HG03095 (cell line): ENCODE results near the gene PRR22.
"Not testable (repeated sequence)": the region's sequence is repeated elsewhere in the genome, so short reads cannot be mapped to it uniquely, and the experiment has no call there.

ENCODE experiments used
- ATAC-seq: cut with Tn5 transposase; IDR thresholded peaks from one replicate; pipeline ENCODE4 v1.9.1; 2021; ENCODE audit warnings: moderate library complexity; ENCODE audit not compliant: unreplicated experiment

The PRR22 gene

GRCh38 chr19:5792224-5792623, 7.7 kb upstream of the PRR22 start:
- ATAC-seq: no peak

DNA sequence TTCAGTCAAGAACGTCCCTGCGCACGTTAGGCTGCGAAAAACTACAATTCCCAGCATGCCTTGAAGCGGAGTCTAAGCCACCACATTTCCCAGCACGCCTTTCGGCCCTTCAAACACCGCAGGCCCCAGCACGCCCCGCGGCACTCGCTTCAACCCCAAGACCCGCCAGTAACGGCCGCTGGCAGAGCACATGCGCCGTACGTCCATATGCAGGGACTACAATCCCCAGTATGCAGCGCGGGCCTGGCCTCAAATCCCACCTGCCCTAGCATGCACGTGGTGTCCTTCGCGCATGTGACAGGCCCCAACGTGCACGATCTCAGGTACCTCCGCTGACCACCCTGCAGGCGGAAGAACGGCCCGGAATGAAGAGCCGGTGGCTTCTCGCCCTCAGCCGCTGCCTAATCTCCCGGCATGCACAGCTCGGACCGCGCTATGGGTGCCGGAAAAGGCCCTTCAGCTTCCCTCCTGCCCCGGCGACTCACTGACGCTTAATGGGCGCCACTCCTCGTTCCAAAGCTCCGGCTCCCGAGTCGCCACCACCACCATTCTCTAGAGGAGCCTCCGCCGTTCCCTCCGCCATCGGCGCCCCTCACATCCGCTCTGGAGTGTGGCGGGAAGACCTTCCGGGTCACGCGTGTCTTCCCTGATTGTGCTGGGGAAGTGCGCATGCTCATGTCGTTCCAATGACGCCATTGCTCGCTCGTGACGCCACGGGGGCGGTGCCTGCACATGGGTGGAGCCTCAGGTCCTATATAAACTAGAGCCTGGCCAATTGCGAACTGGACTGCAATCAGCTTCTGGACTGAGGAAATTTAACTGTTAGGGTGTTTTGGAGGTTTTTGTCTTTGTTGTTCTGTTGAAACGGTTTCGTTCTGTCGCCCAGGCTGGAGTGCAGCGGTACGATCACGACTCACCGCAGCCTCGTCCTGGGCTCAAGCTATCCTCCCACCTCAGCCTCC, 6.3 kb upstream of the PRR22 start, which contains the start of gene DUS3L:
Gene DUS3L, minus strand, starts transcription at position 605 of the 962 bp plus-strand sequence. Its CDS starts 22 bp downstream, at position 583.
- peak; percentile 80 for ATAC-seq

DNA sequence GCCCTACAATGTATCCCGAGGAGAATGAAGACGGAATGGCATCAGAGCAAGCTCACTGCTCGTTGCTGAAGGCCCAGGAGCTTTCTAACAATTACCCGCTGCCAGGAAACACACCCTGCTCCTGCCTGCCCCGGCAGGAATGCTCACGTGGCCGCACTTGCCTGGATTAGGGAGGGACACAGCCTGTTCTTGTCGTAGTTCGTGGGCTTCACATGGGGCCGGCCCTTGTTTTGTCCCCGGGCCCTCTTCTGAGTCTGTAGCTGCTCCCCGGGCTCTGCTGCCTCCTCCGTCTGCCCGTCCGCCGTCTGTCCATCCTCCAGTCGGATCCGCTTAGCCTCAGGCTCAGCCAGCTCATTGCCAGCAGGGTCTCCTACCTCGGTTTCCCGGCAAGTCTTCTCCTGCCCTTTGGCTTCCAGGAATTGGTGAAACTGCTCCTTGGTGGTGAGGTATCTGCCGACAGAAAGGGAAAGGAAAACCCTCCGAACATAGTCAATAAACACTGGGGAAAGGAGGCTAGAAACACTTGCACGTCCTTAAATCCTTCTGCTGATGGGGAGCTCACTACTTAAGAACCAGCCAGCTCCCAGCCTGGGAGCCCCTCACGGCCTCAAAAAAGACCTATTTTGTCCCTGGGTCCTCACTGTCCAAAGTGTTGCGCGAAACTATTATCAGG, 5.5 kb upstream of the PRR22 start:
- ATAC-seq: no peak

- no peak for ATAC-seq
Measured at GRCh38 chr19:5789351-5789761, 4.8 kb upstream of the PRR22 start.

- no peak for ATAC-seq
Measured at GRCh38 chr19:5788422-5788821, 3.9 kb upstream of the PRR22 start.

DNA sequence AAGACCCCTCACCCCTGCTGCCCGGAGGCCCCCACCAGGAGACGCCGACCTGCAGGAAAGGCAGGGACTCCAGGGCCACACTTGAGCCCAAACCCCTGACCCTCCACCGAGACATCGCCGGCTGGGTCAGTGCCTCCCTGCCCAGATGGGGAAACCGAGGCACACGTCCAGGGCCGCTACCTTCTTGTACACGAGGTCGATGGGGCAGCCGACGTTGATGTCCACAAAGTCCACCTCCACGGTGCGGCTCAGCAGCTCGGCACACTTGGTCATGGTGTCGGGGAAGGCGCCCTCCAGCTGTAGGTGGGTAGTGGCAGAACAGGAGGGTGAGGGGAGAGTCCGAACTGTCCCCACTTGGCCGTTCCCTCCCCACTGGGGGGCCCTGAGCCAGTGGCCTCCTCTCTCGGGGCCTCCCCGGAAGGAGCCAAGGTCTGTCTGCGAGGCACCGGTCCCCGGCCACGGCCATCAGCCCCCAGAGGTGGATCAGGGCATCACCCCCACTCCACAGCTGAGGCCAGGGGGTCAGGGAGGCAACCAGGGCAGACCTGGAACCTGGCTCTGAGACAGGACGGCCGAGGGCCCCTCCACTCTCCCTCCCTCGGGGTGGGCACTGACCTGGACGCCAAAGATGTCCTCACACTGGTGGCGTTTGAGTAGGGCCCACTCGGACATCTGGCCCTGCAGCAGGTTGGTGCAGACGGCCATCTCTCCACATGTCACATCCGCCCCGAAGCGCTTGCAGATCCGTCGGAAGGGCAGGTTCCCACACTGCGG, 3.0 kb upstream of the PRR22 start:
- no peak for ATAC-seq

DNA sequence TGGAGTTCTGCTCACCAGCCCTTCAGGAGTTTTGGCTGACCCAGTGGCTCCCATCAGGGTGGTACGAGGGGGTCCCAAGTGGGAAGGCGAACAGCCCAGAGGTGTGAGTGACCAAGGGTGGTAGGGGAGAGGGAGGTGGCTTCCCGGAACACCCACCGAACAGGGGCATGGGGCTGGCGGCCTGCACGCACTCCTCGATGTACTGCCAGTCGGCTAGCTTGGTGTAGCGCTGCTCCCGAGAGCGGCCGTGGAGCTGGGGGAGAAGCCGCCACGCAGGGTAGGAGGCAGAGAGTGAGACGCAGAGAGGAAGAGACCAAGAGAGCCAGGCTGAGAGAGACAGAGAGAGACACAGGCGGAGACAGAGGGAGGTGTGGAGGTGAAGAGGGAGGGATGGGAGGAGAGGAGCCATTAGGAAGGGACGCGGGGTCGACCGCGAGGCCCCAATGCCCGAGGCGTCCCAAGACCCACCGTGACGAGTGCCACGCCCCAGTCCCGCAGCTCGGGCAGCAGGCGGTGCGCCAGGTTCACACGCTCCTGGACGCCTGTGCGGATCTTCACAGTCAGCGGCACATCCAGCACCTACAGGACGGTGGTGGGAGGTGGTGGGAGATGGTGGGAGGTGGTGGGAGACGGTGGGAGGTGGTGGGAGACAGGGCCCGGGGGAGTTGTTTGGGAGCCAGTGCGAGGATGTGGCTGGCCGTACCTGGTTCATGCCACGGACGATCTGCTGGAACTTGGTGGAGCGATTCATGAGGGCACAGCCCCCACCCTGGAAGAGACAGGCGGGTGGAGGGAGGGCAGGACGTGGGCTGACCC, 2.3 kb upstream of the PRR22 start:
- ATAC-seq: no peak

DNA sequence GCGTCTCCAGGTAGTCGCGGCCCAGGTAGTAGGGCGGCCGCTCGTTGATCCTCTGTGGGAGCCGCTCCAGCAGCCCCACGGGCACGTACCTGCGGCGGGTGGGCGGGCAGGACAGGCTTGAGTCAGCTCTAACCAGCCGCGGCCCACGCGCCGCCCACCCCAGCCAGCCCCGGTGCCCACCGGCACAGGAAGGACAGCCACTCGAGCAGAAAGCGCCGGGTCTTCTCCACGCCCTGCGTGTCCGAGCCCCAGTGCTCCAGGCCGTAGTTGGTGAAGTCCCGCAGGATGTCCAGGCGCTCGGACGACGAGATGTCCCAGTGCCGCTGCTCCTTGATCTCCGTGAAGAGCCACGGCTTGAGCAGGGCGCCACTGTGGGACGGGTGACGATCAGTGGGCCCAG, 877 bp upstream of the PRR22 start:
- no peak for ATAC-seq

- ATAC-seq: no peak
Measured at GRCh38 chr19:5782945-5783919, 1.3 kb downstream of the PRR22 start.

DNA sequence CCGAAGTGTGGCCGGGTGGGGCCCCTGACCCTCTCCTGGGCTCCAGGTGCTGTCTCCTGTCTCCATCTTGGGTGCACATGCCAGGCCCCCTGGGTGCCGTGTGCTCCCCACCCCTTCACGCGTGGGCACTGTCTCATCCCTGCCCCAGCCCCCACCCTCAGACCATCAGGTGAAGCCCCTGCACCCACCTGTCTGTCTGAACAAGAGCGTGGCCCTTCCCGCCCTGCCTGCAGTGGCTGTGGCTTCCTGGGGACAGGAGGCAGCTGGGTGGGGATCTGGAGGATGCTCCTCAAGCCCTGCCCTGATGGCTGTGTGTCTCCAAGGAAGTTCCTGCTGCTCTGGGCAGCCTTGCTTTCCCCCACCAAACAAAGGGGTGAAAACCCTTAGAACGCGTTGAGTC, 2.2 kb downstream of the PRR22 start:
- no peak for ATAC-seq

- not testable (repeated sequence) for ATAC-seq
Measured at GRCh38 chr19:5780916-5781315, 3.6 kb downstream of the PRR22 start.

DNA sequence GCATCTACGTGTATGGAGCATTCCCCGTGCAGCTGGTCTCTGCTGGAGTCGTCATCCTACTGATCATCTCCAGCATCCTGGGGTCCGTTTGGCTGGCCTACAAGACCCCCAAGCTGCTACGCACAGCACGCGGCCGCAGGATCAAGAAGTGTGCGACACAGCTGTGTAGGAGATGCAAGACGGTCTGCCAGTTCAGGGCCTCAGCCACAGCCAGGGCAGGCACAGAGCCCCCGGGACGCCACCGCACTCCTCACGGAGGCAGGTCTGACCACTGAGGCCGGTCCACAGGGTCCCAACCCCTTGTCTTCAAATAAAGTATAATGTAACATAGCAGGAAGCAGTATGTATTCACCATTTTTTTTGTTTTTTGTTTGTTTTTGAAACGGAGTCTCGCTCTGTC, 6.1 kb downstream of the PRR22 start:
- ATAC-seq: no peak

GRCh38 chr19:5775668-5776309, 8.8 kb downstream of the PRR22 start:
- no peak for ATAC-seq

GRCh38 chr19:5774921-5775320, 9.6 kb downstream of the PRR22 start:
- no peak for ATAC-seq

DNA sequence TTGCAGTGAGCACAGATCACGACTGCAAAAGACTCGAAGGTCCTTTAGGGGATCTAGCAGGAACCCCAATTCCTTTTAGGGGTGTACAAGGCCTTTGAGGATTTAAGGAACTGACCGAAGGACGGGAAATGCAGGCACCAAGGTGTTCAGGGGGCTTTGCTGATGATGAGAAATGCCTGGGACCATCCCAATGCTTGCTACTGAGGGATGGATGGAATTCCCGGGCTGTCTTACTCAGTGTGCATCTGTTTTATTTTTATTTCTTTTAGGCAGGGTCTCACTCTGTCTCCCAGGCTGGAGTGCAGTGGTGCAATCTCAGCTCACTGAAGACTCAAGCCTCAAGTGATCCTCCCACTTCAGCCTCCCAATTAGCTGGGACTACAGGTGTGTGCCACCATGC, 11.3 kb downstream of the PRR22 start:
- ATAC-seq: no peak

DNA sequence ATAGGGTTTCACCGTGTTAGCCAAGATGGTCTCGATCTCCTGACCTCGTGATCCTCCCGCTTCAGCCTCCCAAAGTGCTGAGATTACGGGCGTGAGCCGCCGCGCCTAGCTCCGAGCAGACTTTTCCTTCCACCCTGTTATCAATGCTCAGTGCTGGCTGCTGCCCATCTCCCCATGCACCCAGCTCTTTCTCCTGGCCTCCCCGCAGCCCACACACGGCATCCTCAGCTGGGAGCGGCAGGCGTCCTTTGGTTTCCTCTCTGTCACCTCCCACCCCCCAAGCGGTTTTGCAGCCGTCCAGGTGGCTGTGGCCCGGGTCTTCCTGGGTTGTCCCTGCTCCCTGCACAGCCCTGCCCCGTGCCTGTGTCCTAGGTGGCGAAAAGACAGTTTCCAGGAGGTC, 12.1 kb downstream of the PRR22 start:
- no peak for ATAC-seq

- ATAC-seq: no peak
Measured at GRCh38 chr19:5767949-5768348, 16.6 kb downstream of the PRR22 start.

DNA sequence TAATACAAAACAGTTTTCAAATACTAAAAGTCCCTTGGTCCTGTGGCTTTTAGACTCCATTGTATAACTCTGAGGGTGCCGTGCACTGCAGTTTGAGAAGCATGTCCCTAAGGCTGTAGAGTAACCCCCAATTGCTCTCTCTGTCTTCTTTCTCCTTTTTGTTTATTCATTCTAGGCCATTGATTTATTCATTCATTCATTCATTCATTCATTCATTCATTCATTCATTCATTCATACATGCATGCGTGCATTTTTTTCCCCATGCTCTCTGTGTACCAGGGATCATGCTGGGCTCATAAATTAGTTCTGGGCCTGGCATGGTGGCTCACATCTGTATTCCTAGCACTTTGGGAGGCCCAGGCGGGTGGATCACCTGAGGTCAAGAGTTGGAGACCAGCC, 19.3 kb downstream of the PRR22 start:
- no peak for ATAC-seq
